Esophagus muscularis mucosa (tissue), 4 donors: ENCODE results near the gene GPBAR1. TPM values are rescaled to one million over a fixed set of nuclear protein-coding genes. Genes with fewer than 3 reads are reported as not detected.

ENCODE experiments used
- DNase-seq: peaks from one replicate; pipeline ENCODE4 v3.0.0-alpha.2; 2017; ENCODE audit errors: extremely low spot score
- H3K27ac ChIP-seq, 4 donors: fragments of 200-600 bp; sonication (generic); replicated peaks in 1 of 4; 1 replicate in 3 of 4; 2 replicates in 1 of 4; pipeline ENCODE4 v1.5.1; 2016 to 2019; ENCODE audit warnings: mild to moderate bottlenecking in 1 of 4
- H3K27me3 ChIP-seq, 4 donors: fragments of 200-600 bp; sonication (generic); one replicate each; pipeline versions ENCODE4 v1.5.1 to v1.6.0; 2016 to 2019
- H3K36me3 ChIP-seq, 4 donors: fragments of 200-600 bp; sonication (generic); one replicate each; pipeline ENCODE4 v1.5.1; 2016 to 2019
- H3K4me1 ChIP-seq, 4 donors: fragments of 200-600 bp; sonication (generic); one replicate each; pipeline ENCODE4 v1.5.1; 2016 to 2019
- H3K4me3 ChIP-seq, 4 donors: fragments of 200-600 bp; sonication (generic); 1 replicate in 2 of 4; 2 replicates in 2 of 4; pipeline ENCODE4 v1.5.1; 2016 to 2019; ENCODE audit warnings: mild to moderate bottlenecking in 4 of 4, moderate library complexity in 1 of 4
- H3K9me3 ChIP-seq, 4 donors: fragments of 200-600 bp; sonication (generic); 1 replicate in 3 of 4; 2 replicates in 1 of 4; pipeline ENCODE4 v1.5.1; 2016 to 2019
- CTCF ChIP-seq, 3 experiments: fragments of 200-600 bp in 2 of 3; fragments of 450-650 bp in 1 of 3; sonication (generic) in 2 of 3; IDR thresholded peaks; one replicate each; pipeline ENCODE4 v1.5.1; 2017 to 2019; ENCODE audit warnings: antibody characterized with exemption in 3 of 3, mild to moderate bottlenecking in 2 of 3, moderate library complexity in 1 of 3
- EP300 ChIP-seq: sonication (generic); formaldehyde crosslinking; IDR thresholded peaks from one replicate; pipeline ENCODE4 v1.6.1; 2017; ENCODE audit warnings: antibody characterized with exemption
- POLR2A ChIP-seq: fragments of 450-650 bp; IDR thresholded peaks from one replicate; pipeline ENCODE4 v1.6.1; 2017; ENCODE audit warnings: antibody characterized with exemption, moderate library complexity, mild to moderate bottlenecking, low read depth
- POLR2AphosphoS5 ChIP-seq, 2 donors: sonication (generic); formaldehyde crosslinking; IDR thresholded peaks; one replicate each; pipeline ENCODE4 v1.6.1; 2017; ENCODE audit warnings: antibody characterized with exemption in 2 of 2
- WGBS: methylation state at CpG from one replicate; pipeline ENCODE4 v1.1.5; 2018; 5-methylcytosine and 5-hydroxymethylcytosine counted together
- intact Hi-C: fragments of 100-400 bp; cut with DNase I; formaldehyde crosslinking; loops from one replicate; pipeline ENCODE4 v1.15.1; 2023
- total RNA-seq, 4 donors: library from RNA; depleted of rRNA; stranded (reverse); fragments of >200 nt; gene quantifications; one replicate each; pipeline versions ENCODE4 v1.1.0 to v1.2.1, GENCODE V29; 2016

The GPBAR1 gene
- total RNA-seq, 4 donors from 2014 or later, result 0.42 to 4.5 (median 3.9) TPM

GRCh38 chr2:218235017-218235416 is 25.8 kb upstream of the GPBAR1 start:
- intact Hi-C loops, result no loop called here
- no peak overlapping the region for H3K4me3 ChIP-seq
- H3K27me3 ChIP-seq, result no peaks in the 10 kb centered on the region
- TF ChIP-seq POLR2AphosphoS5 (IDR thresholded peaks at IDR 0.05), result no peak
- no peak for TF ChIP-seq CTCF (IDR thresholded peaks at IDR 0.05)
- no peak for TF ChIP-seq EP300
- no peak for TF ChIP-seq POLR2A
- no peak for DNase-seq
- WGBS, result 100% methylated on average over 2 of the region's 2 CpGs
- peaks cover 68 to 98% (median 91%) of the 10 kb centered on the region in 4 donors for H3K36me3 ChIP-seq
- peaks cover 10 to 25% (median 17%) of the 10 kb centered on the region in 4 donors for H3K4me1 ChIP-seq
- no peaks in the 10 kb centered on the region for H3K9me3 ChIP-seq
- H3K27ac ChIP-seq, result no peak overlapping the region

GRCh38 chr2:218236829-218237228 is 24.0 kb upstream of the GPBAR1 start:
- Histone ChIP-seq H3K27me3 (no peaks in the 10 kb centered on the region), H3K27ac (no peak overlapping the region), H3K36me3 (peaks cover 62 to 98% (median 89%) of the 10 kb centered on the region in 4 donors), H3K4me3 (no peak overlapping the region), H3K9me3 (no peaks in the 10 kb centered on the region), H3K4me1 (peaks cover 0 to 12% (median 10%) of the 10 kb centered on the region in 4 donors)
- intact Hi-C loops, result no loop called here
- 82% methylated on average over 4 of the region's 4 CpGs for WGBS
- TF ChIP-seq POLR2AphosphoS5 (IDR thresholded peaks at IDR 0.05) (peak in 1 of 2 donors; percentile 9), POLR2A (no peak), EP300 (no peak), CTCF (IDR thresholded peaks at IDR 0.05) (no peak)
- DNase-seq, result no peak

GRCh38 chr2:218238887-218239286 is 21.9 kb upstream of the GPBAR1 start:
- Histone ChIP-seq H3K9me3 (no peaks in the 10 kb centered on the region), H3K27me3 (no peaks in the 10 kb centered on the region), H3K4me3 (no peak overlapping the region), H3K4me1 (peaks cover 0 to 7% (median 3%) of the 10 kb centered on the region in 4 donors), H3K36me3 (peaks cover 62 to 97% (median 84%) of the 10 kb centered on the region in 4 donors), H3K27ac (no peak overlapping the region)
- intact Hi-C loops, result no loop called here
- 89% methylated on average over 1 of the region's 1 CpG for WGBS
- DNase-seq, result no peak
- TF ChIP-seq POLR2A (no peak), POLR2AphosphoS5 (IDR thresholded peaks at IDR 0.05) (no peak), CTCF (IDR thresholded peaks at IDR 0.05) (no peak), EP300 (no peak)

GRCh38 chr2:218244204-218244603 is 16.6 kb upstream of the GPBAR1 start:
- H3K4me1 ChIP-seq, result peaks cover 0 to 15% (median 0%) of the 10 kb centered on the region in 4 donors
- H3K9me3 ChIP-seq, result no peaks in the 10 kb centered on the region
- WGBS, result 83% methylated on average over 1 of the region's 1 CpG
- TF ChIP-seq POLR2A, result no peak
- no peak for TF ChIP-seq EP300
- TF ChIP-seq CTCF (IDR thresholded peaks at IDR 0.05), result no peak
- no peak for TF ChIP-seq POLR2AphosphoS5 (IDR thresholded peaks at IDR 0.05)
- intact Hi-C loops, result no loop called here
- no peak overlapping the region for H3K27ac ChIP-seq
- H3K36me3 ChIP-seq, result peaks cover 69 to 99% (median 87%) of the 10 kb centered on the region in 4 donors
- DNase-seq, result no peak
- no peak overlapping the region for H3K4me3 ChIP-seq
- no peaks in the 10 kb centered on the region for H3K27me3 ChIP-seq

- DNase-seq, result no peak
- H3K36me3 ChIP-seq, result peaks cover 69 to 99% (median 87%) of the 10 kb centered on the region in 4 donors
- TF ChIP-seq CTCF (IDR thresholded peaks at IDR 0.05) (no peak), POLR2AphosphoS5 (IDR thresholded peaks at IDR 0.05) (no peak), EP300 (no peak), POLR2A (no peak)
- no peaks in the 10 kb centered on the region for H3K9me3 ChIP-seq
- intact Hi-C loops, result no loop called here
- peaks cover 0 to 15% (median 0%) of the 10 kb centered on the region in 4 donors for H3K4me1 ChIP-seq
- H3K4me3 ChIP-seq, result no peak overlapping the region
- H3K27me3 ChIP-seq, result no peaks in the 10 kb centered on the region
- no peak overlapping the region for H3K27ac ChIP-seq
- 91% methylated on average over 2 of the region's 2 CpGs for WGBS
These were observed 16.1 kb upstream of the GPBAR1 start for GRCh38 chr2:218244665-218245064.
